Gastroesophageal sphincter (tissue), 3 donors: Measurements from ENCODE around the gene MAST3.

ENCODE experiments used
- EP300 ChIP-seq: sonication (generic); formaldehyde crosslinking; IDR thresholded peaks from one replicate; pipeline ENCODE4 v1.6.1; 2017; ENCODE audit warnings: antibody characterized with exemption, mild to moderate bottlenecking
- POLR2A ChIP-seq, 2 donors: fragments of 450-650 bp; IDR thresholded peaks; one replicate each; pipeline ENCODE4 v1.6.1; 2017; ENCODE audit warnings: antibody characterized with exemption in 2 of 2, mild to moderate bottlenecking in 2 of 2, moderate library complexity in 1 of 2
- POLR2AphosphoS5 ChIP-seq: sonication (generic); formaldehyde crosslinking; IDR thresholded peaks from one replicate; pipeline ENCODE4 v1.6.1; 2017; ENCODE audit warnings: antibody characterized with exemption
- TF ChIP-seq, protein P1 (sequence below), 4 experiments: fragments of 200-600 bp in 2 of 4; fragments of 450-650 bp in 2 of 4; sonication (generic) in 1 of 4; IDR thresholded peaks; one replicate each; pipeline ENCODE4 v1.5.1; 2017 to 2019; ENCODE audit warnings: antibody characterized with exemption in 4 of 4, mild to moderate bottlenecking in 2 of 4, moderate library complexity in 2 of 4

DNA sequence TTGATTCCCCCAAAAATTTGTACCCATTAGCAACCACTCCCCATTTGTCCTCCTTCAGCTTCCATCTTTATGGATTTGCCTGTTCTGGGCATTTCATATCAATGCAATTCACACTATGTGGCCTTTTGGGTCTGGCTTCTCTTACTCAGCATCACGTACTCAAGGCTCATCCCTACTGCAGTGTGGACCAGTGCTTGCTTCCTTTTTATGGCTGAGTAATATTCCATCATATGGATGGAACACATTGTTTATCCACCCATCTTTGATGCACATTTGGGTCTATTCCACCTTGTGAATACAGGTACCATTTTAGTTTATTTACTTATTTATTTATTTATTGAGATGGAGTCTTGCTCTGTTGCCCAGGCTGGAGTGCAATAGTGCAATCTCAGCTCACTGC, 42.9 kb downstream of the MAST3 start:
- TF ChIP-seq EP300 (no peak), POLR2A (IDR thresholded peaks at IDR 0.05) (no peak), POLR2AphosphoS5 (no peak)
- TF ChIP-seq, protein P1, sequence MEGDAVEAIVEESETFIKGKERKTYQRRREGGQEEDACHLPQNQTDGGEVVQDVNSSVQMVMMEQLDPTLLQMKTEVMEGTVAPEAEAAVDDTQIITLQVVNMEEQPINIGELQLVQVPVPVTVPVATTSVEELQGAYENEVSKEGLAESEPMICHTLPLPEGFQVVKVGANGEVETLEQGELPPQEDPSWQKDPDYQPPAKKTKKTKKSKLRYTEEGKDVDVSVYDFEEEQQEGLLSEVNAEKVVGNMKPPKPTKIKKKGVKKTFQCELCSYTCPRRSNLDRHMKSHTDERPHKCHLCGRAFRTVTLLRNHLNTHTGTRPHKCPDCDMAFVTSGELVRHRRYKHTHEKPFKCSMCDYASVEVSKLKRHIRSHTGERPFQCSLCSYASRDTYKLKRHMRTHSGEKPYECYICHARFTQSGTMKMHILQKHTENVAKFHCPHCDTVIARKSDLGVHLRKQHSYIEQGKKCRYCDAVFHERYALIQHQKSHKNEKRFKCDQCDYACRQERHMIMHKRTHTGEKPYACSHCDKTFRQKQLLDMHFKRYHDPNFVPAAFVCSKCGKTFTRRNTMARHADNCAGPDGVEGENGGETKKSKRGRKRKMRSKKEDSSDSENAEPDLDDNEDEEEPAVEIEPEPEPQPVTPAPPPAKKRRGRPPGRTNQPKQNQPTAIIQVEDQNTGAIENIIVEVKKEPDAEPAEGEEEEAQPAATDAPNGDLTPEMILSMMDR (IDR thresholded peaks at IDR 0.05): no peak
